K562 (cell line): ENCODE results near the gene TUBA1B. TPM values are rescaled to one million over a fixed set of nuclear protein-coding genes. Genes with fewer than 3 reads are reported as not detected.

Experiments used
- ATAC-seq: fragments of 200-7000 bp; cut with Tn5 transposase; 3 replicates; pipeline ENCODE4 v1.9.1; 2020; ENCODE audit warnings: moderate library complexity
- BruUV-seq: library from RNA; stranded (reverse); fragments of 400-500 nt; replicated peaks from 2 replicates; lab custom pipeline; 2021; lab: Mats Ljungman, UMichigan
- CTCF ChIA-PET: fragments of 300-600 bp; formaldehyde crosslinking; extraction: SDS; loops from one replicate; lab custom pipeline; 2021; ENCODE audit warnings: low intra/inter-chr PET ratio; lab: Yijun Ruan, JAX
- POLR2A ChIA-PET: fragments of 300-600, 350-650 bp; sonication (Branson Sonifier 250); formaldehyde crosslinking; extraction: SDS; loops from one replicate; lab custom pipeline; 2021; ENCODE audit warnings: antibody characterized with exemption, inconsistent platforms; lab: Yijun Ruan, JAX
- DNase-seq, 4 experiments: peaks; one replicate each; pipeline versions ENCODE4 v3.0.0 to v3.0.0-alpha.2; 2011 to 2018; ENCODE audit warnings: low spot score in 3 of 4, mixed read lengths in 3 of 4; ENCODE audit errors: extremely low read depth in 1 of 4
- FAIRE-seq: peaks from 2 replicates; lab custom pipeline; 2011; peaks lifted over from hg19 to GRCh38; lab: Jason Lieb, UNC
- H2AFZ ChIP-seq: 2 replicates; pipeline ENCODE4 v1.6.0; 2011; ENCODE audit warnings: low read depth, low read length, control low read depth, inconsistent platforms
- H3K27ac ChIP-seq: fragments of 200-600 bp; 3 replicates; pipeline ENCODE4 v1.8.0; 2011; ENCODE audit warnings: low read depth, mild to moderate bottlenecking, control low read depth, inconsistent platforms, low read length, moderate library complexity, mixed read lengths; ENCODE audit errors: extremely low read depth
- H3K27me3 ChIP-seq, 2 experiments: fragments of 300-600 bp in 1 of 2; 2 replicates in 1 of 2; 3 replicates in 1 of 2; pipeline versions ENCODE4 v1.6.0 to v1.8.0; 2011; ENCODE audit warnings: inconsistent platforms in 2 of 2, low read length in 2 of 2, mild to moderate bottlenecking in 1 of 2, mixed read lengths in 1 of 2, moderate library complexity in 1 of 2; ENCODE audit not compliant: control insufficient read depth in 2 of 2, insufficient read depth in 2 of 2
- H3K36me3 ChIP-seq: fragments of 300-600 bp; 3 replicates; pipeline ENCODE4 v1.8.0; 2011; ENCODE audit warnings: mild to moderate bottlenecking, low read length, inconsistent platforms; ENCODE audit not compliant: control insufficient read depth, insufficient read depth
- H3K4me1 ChIP-seq, 2 experiments: fragments of 200-600 bp in 1 of 2; replicated peaks in 1 of 2; 2 replicates in 1 of 2; 3 replicates in 1 of 2; pipeline versions ENCODE4 v1.5.1 to v1.8.0; 2011; ENCODE audit warnings: inconsistent platforms in 2 of 2, low read length in 2 of 2, mild to moderate bottlenecking in 1 of 2, mixed read lengths in 1 of 2, moderate library complexity in 1 of 2; ENCODE audit not compliant: control insufficient read depth in 2 of 2, insufficient read depth in 2 of 2
- H3K4me2 ChIP-seq: 2 replicates; pipeline ENCODE4 v1.6.1; 2011; ENCODE audit warnings: low read length, control low read depth, inconsistent platforms, mixed read lengths; ENCODE audit not compliant: insufficient read depth
- H3K4me3 ChIP-seq: fragments of 200-600 bp; sonication (generic), shearing (Covaris generic); 2 replicates; pipeline ENCODE4 v1.5.1; 2016; ENCODE audit warnings: control low read depth, inconsistent platforms
- H3K79me2 ChIP-seq: fragments of 200-600 bp; 3 replicates; pipeline ENCODE4 v1.8.0; 2011; ENCODE audit warnings: low read length, inconsistent platforms; ENCODE audit not compliant: control insufficient read depth, insufficient read depth
- H3K9ac ChIP-seq, 2 experiments: 2 replicates each; pipeline versions ENCODE4 v1.6.0 to v1.6.1; 2011; ENCODE audit warnings: low read depth in 2 of 2, low read length in 2 of 2, control low read depth in 1 of 2, inconsistent platforms in 1 of 2, mild to moderate bottlenecking in 1 of 2, mixed read lengths in 1 of 2; ENCODE audit not compliant: insufficient read depth in 1 of 2
- H3K9me1 ChIP-seq: one replicate; pipeline ENCODE4 v1.6.0; 2011; ENCODE audit warnings: inconsistent platforms, mild to moderate bottlenecking, low read length, moderate library complexity; ENCODE audit not compliant: control insufficient read depth, insufficient read depth
- H3K9me3 ChIP-seq: replicated peaks from 2 replicates; pipeline ENCODE4 v1.5.1; 2011; ENCODE audit warnings: low read depth, low read length, inconsistent platforms; ENCODE audit not compliant: control insufficient read depth, insufficient read depth
- H4K20me1 ChIP-seq: replicated peaks from 2 replicates; pipeline ENCODE4 v1.6.1; 2011; ENCODE audit warnings: low read length, inconsistent platforms, mixed read lengths; ENCODE audit not compliant: control insufficient read depth, insufficient read depth
- ARNT ChIP-seq, 2 experiments: fragments of 450-650 bp; IDR thresholded peaks; 2 replicates each; pipeline ENCODE4 v1.6.1; 2016; ENCODE audit warnings: mild to moderate bottlenecking in 1 of 2
- BCL6 ChIP-seq: fragments of 250-450 bp; sonication (Bioruptor Pico); IDR thresholded peaks from 2 replicates; pipeline ENCODE4 v1.4.0; 2020
- CHD1 ChIP-seq: fragments of 200-600 bp; sonication (generic); IDR thresholded peaks from one replicate; pipeline ENCODE4 v1.6.1; 2012; ENCODE audit warnings: mild to moderate bottlenecking, moderate library complexity, low read length, inconsistent platforms
- KLF16 ChIP-seq: IDR thresholded peaks from 2 replicates; pipeline ENCODE4 v1.6.1; 2016; ENCODE audit warnings: antibody characterized with exemption
- PHF8 ChIP-seq: fragments of 200-600 bp; sonication (generic); IDR thresholded peaks from 2 replicates; pipeline ENCODE4 v1.6.1; 2012; ENCODE audit warnings: mixed run types, mild to moderate bottlenecking, inconsistent platforms, low read length, moderate library complexity, borderline replicate concordance
- RAD21 ChIP-seq, 2 experiments: fragments of 250-450 bp in 1 of 2; fragments of 450-650 bp in 1 of 2; sonication (Bioruptor Pico) in 1 of 2; formaldehyde crosslinking in 1 of 2; IDR thresholded peaks in 1 of 2; conservative IDR thresholded peaks in 1 of 2; 2 replicates each; pipeline versions ENCODE4 v1.4.0 to v1.8.0; 2020 to 2022; ENCODE audit warnings: mild to moderate bottlenecking in 2 of 2, moderate library complexity in 1 of 2
- RBM22 ChIP-seq: fragments of 200-400 bp; formaldehyde crosslinking; IDR thresholded peaks from 2 replicates; pipeline ENCODE4 v1.6.1; 2018; ENCODE audit warnings: low read length, low read depth; ENCODE audit not compliant: poor library complexity, severe bottlenecking
- SAFB2 ChIP-seq: fragments of 200-400 bp; formaldehyde crosslinking; IDR thresholded peaks from 2 replicates; pipeline ENCODE4 v1.6.1; 2018; ENCODE audit warnings: borderline replicate concordance, low read length, low read depth, moderate library complexity; ENCODE audit not compliant: severe bottlenecking
- TAL1 ChIP-seq: fragments of 450-650 bp; IDR thresholded peaks from 2 replicates; pipeline ENCODE4 v1.6.1; 2016; ENCODE audit warnings: mild to moderate bottlenecking
- ZNF830 ChIP-seq: fragments of 250-450 bp; sonication (Bioruptor Pico); IDR thresholded peaks from 2 replicates; pipeline ENCODE4 v1.5.0; 2021; ENCODE audit warnings: mild to moderate bottlenecking
- WGBS: fragments of 100-300 bp; shearing (Covaris generic); methylation state at CpG from one replicate; pipeline ENCODE4 v1.1.6; 2016; ENCODE audit warnings: low coverage, mixed read lengths; ENCODE audit not compliant: insufficient coverage; ENCODE audit errors: missing lambda C conversion rate; 5-methylcytosine and 5-hydroxymethylcytosine counted together
- in situ Hi-C: fragments of 300-500 bp; cut with MboI; formaldehyde crosslinking; loops from 4 replicates; pipeline ENCODE4 v1.15.0; 2018; ENCODE audit warnings: inconsistent platforms, mixed read lengths
- intact Hi-C: fragments of 100-400 bp; cut with micrococcal nuclease; formaldehyde crosslinking; loops from 2 replicates; pipeline ENCODE4 v1.14.2; 2022
- polyA plus RNA-seq, 8 experiments: library from polyadenylated mRNA; depleted of rRNA in 4 of 8; stranded (reverse) in 5 of 8; unstranded in 3 of 8; fragments of >200 nt; fragmentation: Nextera tagmentation in 2 of 8; fragmentation: Illumina TruSeq in 1 of 8; extraction: Ambion mirVana in 2 of 8; extraction: Trizol in 1 of 8; gene quantifications; 2 replicates each; pipeline versions ENCODE4 v1.2.1 to v1.2.3, GENCODE V29; 2011 to 2014; ENCODE audit warnings: inconsistent platforms in 1 of 8, missing spikeins in 1 of 8
- total RNA-seq, 7 experiments: library from RNA; depleted of rRNA in 6 of 7; stranded (reverse); fragments of >200 nt in 6 of 7; fragmentation: Illumina TruSeq in 2 of 7; extraction: Trizol in 2 of 7; gene quantifications; 2 replicates each; pipeline versions ENCODE4 v1.2.1 to v1.2.3, GENCODE V29; 2011 to 2021; ENCODE audit warnings: low replicate concordance in 1 of 7
- TF ChIP-seq, protein P1 (sequence below), 2 experiments: fragments of 250-450 bp in 1 of 2; fragments of 450-650 bp in 1 of 2; sonication (Bioruptor Pico) in 1 of 2; IDR thresholded peaks; 2 replicates each; pipeline versions ENCODE4 v1.6.1 to v1.8.0; 2016 to 2021; ENCODE audit warnings: mild to moderate bottlenecking in 2 of 2, moderate library complexity in 2 of 2, missing compliant biosample characterization in 1 of 2, missing genetic modification characterization in 1 of 2
- TF ChIP-seq, protein P2 (sequence below): fragments of 450-650 bp; formaldehyde crosslinking; IDR thresholded peaks from 2 replicates; pipeline ENCODE4 v1.4.0; 2020; ENCODE audit warnings: mild to moderate bottlenecking, mixed read lengths
- TF ChIP-seq, protein P3 (sequence below): sonication (generic); formaldehyde crosslinking; IDR thresholded peaks from 2 replicates; pipeline ENCODE4 v1.8.0; 2022; ENCODE audit warnings: mild to moderate bottlenecking, missing genetic modification reagents

TUBA1B gene
- total and polyA plus RNA-seq, 9 of the 15 experiments (the other 6 are each of a cell fraction or from before 2014, with no cell fraction given), result 2,189 to 4,624 (median 2,628) TPM

DNA sequence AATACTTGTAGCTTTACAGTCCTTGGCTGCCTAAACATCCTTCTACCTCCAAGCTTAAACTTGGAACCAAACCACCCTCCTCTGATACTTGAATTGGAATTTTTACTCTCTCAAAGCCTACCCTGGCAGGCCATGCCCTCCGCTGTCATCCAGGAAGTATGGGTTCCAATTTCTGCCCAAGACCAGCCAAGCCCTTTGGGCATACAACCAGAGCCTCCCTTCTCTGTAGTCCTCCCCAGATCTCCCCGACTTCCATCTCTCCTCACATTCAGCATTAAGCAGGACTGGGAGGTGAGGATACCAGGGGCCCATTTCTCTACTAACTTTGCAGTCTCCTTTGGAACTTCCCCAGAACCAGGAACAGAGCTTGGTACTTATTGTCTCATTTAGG, 36.2 kb downstream of the TUBA1B start:
- Histone ChIP-seq H3K36me3 (peaks cover 29% of the 10 kb centered on the region; the same call in 2 of the 3 replicates), H4K20me1 (no peaks in the 10 kb centered on the region), H3K79me2 (peaks cover 12% of the 10 kb centered on the region; the same call in 1 of the 3 replicates), H3K4me3 (no peak overlapping the region), H3K4me2 (peak overlapping the region; percentile 44; the same call in 1 of the 2 replicates), H3K9me3 (no peaks in the 10 kb centered on the region), H3K27ac (peak overlapping the region; percentile 10; the same call in 1 of the 3 replicates), H3K9me1 (peaks cover 4% of the 10 kb centered on the region), H3K9ac (peak overlapping the region in 1 of 2 experiments; percentile 85; a peak in 1 of 4 replicates), H2AFZ (0 out of 2 replicates have a peak overlapping the region, but pooled peaks have one; percentile 12), H3K4me1 (peaks cover 51 to 55% of the 10 kb centered on the region in 2 experiments), H3K27me3 (no peaks in the 10 kb centered on the region)
- TF ChIP-seq RAD21 (CRISPR knock-in tag; conservative IDR thresholded peaks at IDR 0.05 in 1 of 2, IDR thresholded peaks at IDR 0.05 in 1 of 2) (no peak), ARNT (IDR thresholded peaks at IDR 0.05) (no peak), RBM22 (no peak), ZNF830 (CRISPR knock-in tag) (no peak), SAFB2 (no peak), TAL1 (no peak), CHD1 (peak; percentile 10), BCL6 (no peak), PHF8 (0 out of 2 replicates have a peak, but pooled peaks have one; percentile 8), KLF16 (no peak)
- TF ChIP-seq, protein P1, sequence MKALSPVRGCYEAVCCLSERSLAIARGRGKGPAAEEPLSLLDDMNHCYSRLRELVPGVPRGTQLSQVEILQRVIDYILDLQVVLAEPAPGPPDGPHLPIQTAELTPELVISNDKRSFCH (CRISPR knock-in tag; IDR thresholded peaks at IDR 0.05), result no peak
- TF ChIP-seq, protein P1 (tag; IDR thresholded peaks at IDR 0.05), result no peak
- TF ChIP-seq, protein P2, sequence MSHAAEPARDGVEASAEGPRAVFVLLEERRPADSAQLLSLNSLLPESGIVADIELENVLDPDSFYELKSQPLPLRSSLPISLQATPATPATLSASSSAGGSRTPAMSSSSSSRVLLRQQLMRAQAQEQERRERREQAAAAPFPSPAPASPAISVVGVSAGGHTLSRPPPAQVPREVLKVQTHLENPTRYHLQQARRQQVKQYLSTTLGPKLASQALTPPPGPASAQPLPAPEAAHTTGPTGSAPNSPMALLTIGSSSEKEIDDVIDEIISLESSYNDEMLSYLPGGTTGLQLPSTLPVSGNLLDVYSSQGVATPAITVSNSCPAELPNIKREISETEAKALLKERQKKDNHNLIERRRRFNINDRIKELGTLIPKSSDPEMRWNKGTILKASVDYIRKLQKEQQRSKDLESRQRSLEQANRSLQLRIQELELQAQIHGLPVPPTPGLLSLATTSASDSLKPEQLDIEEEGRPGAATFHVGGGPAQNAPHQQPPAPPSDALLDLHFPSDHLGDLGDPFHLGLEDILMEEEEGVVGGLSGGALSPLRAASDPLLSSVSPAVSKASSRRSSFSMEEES, result no peak
- TF ChIP-seq, protein P3, sequence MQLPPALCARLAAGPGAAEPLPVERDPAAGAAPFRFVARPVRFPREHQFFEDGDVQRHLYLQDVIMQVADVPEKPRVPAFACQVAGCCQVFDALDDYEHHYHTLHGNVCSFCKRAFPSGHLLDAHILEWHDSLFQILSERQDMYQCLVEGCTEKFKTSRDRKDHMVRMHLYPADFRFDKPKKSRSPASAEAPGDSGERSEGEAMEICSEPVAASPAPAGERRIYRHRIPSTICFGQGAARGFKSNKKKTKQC (CRISPR knock-in tag), result no peak
- ChIA-PET CTCF (no interaction called here), POLR2A (interaction anchor here (0.7 to 6.6 kb wide), 5 partner anchors 10 to 171 kb away, joined by 3 to 103 read pairs (median 7); partner anchors contain the start of genes LMBR1L and TUBA1B)
- 73% methylated on average over 2 of the region's 2 CpGs for WGBS
- in situ Hi-C loops, result loop anchor here (5.0 kb wide), 1 partner anchor 33 kb away; the partner anchor contains the start of gene KMT2D
- ATAC-seq (no peak), FAIRE-seq (no peak), DNase-seq (no peak)
- no TSS peak for BruUV-seq
- intact Hi-C loops, result loop anchor here (1.0 kb wide), 1 partner anchor 139 kb away; no protein-coding TSS in a partner anchor
